WTC11 (cell line): Measurements from ENCODE around the gene PAM. TPM values are rescaled to one million over a fixed set of nuclear protein-coding genes. Genes with fewer than 3 reads are reported as not detected.
A peak's percentile ranks its signal among the peaks of the same experiment; 100 is the strongest.

Source experiments
- ATAC-seq: fragments of 200-7000 bp; cut with Tn5 transposase; 2 replicates; pipeline ENCODE4 v1.10.0; 2021; ENCODE audit warnings: mild to moderate bottlenecking, moderate library complexity
- CTCF ChIA-PET: fragments of 300-600 bp; sonication (Branson Sonifier 250); formaldehyde crosslinking; loops from one replicate; lab custom pipeline; 2021; ENCODE audit warnings: antibody characterized with exemption; lab: Charles Lee
- POLR2A ChIA-PET: fragments of 350-600 bp; sonication (Branson Sonifier 250); formaldehyde crosslinking; loops from one replicate; lab custom pipeline; 2021; ENCODE audit warnings: antibody characterized with exemption; lab: Charles Lee
- DNase-seq: peaks from one replicate; pipeline ENCODE4 v3.0.0; 2021; ENCODE audit warnings: low spot score
- H3K27ac Mint-ChIP-seq: 2 replicates; pipeline ENCODE4 v1.8.0; 2021; ENCODE audit warnings: mixed read lengths
- H3K27me3 Mint-ChIP-seq: 2 replicates; pipeline ENCODE4 v1.8.0; 2021; ENCODE audit warnings: low read depth, mild to moderate bottlenecking, moderate library complexity, mixed read lengths
- H3K36me3 Mint-ChIP-seq: 2 replicates; pipeline ENCODE4 v1.8.0; 2021; ENCODE audit warnings: mixed read lengths
- H3K4me1 Mint-ChIP-seq: 2 replicates; pipeline ENCODE4 v1.8.0; 2022; ENCODE audit warnings: mixed read lengths
- H3K4me3 Mint-ChIP-seq: 2 replicates; pipeline ENCODE4 v1.8.0; 2021; ENCODE audit warnings: mild to moderate bottlenecking, moderate library complexity, mixed read lengths
- H3K9me3 Mint-ChIP-seq: 2 replicates; pipeline ENCODE4 v1.8.0; 2021; ENCODE audit warnings: mixed read lengths
- CREM ChIP-seq: sonication (generic); formaldehyde crosslinking; IDR thresholded peaks from 2 replicates; pipeline ENCODE4 v1.8.1; 2022; ENCODE audit warnings: mild to moderate bottlenecking, missing genetic modification reagents, moderate library complexity
- E2F5 ChIP-seq: sonication (generic); formaldehyde crosslinking; IDR thresholded peaks from 2 replicates; pipeline ENCODE4 v1.8.1; 2022; ENCODE audit warnings: mild to moderate bottlenecking, moderate library complexity, missing genetic modification reagents
- ESRRA ChIP-seq: sonication (generic); formaldehyde crosslinking; IDR thresholded peaks from 2 replicates; pipeline ENCODE4 v1.8.1; 2022; ENCODE audit warnings: mild to moderate bottlenecking, missing genetic modification reagents, borderline replicate concordance
- ETV6 ChIP-seq: sonication (generic); formaldehyde crosslinking; IDR thresholded peaks from 2 replicates; pipeline ENCODE4 v1.8.1; 2022; ENCODE audit warnings: mild to moderate bottlenecking, missing genetic modification reagents
- GABPB1 ChIP-seq: sonication (generic); formaldehyde crosslinking; IDR thresholded peaks from 2 replicates; pipeline ENCODE4 v1.8.1; 2023; ENCODE audit warnings: mild to moderate bottlenecking, missing genetic modification reagents
- GRHL2 ChIP-seq: fragments of 250-450 bp; sonication (Bioruptor Pico); IDR thresholded peaks from 2 replicates; pipeline ENCODE4 v1.8.0; 2022; ENCODE audit warnings: mild to moderate bottlenecking, moderate library complexity; ENCODE audit not compliant: insufficient replicate concordance, severe bottlenecking
- HMGXB4 ChIP-seq: sonication (generic); formaldehyde crosslinking; IDR thresholded peaks from 2 replicates; pipeline ENCODE4 v1.8.1; 2023; ENCODE audit warnings: mild to moderate bottlenecking, moderate library complexity, missing genetic modification reagents
- IRF2 ChIP-seq: sonication (generic); formaldehyde crosslinking; IDR thresholded peaks from 2 replicates; pipeline ENCODE4 v1.8.0; 2022; ENCODE audit warnings: low read depth, missing genetic modification reagents, borderline replicate concordance
- JUN ChIP-seq: sonication (generic); formaldehyde crosslinking; IDR thresholded peaks from 2 replicates; pipeline ENCODE4 v1.8.0; 2023; ENCODE audit warnings: mild to moderate bottlenecking, missing genetic modification reagents
- MAX ChIP-seq: sonication (generic); formaldehyde crosslinking; IDR thresholded peaks from 2 replicates; pipeline ENCODE4 v1.8.0; 2022; ENCODE audit warnings: mild to moderate bottlenecking, missing genetic modification reagents
- RELA ChIP-seq: sonication (generic); formaldehyde crosslinking; IDR thresholded peaks from 2 replicates; pipeline ENCODE4 v1.8.1; 2022; ENCODE audit warnings: missing genetic modification reagents, mild to moderate bottlenecking, borderline replicate concordance
- RORB ChIP-seq: fragments of 250-450 bp; sonication (Bioruptor Pico); IDR thresholded peaks from 2 replicates; pipeline ENCODE4 v1.9.0; 2021; ENCODE audit warnings: mild to moderate bottlenecking
- SMAD4 ChIP-seq: sonication (generic); formaldehyde crosslinking; IDR thresholded peaks from 2 replicates; pipeline ENCODE4 v1.8.0; 2022; ENCODE audit warnings: mild to moderate bottlenecking, missing genetic modification reagents
- SP1 ChIP-seq: sonication (generic); formaldehyde crosslinking; conservative IDR thresholded peaks from 2 replicates; pipeline ENCODE4 v1.8.1; 2022; ENCODE audit warnings: missing genetic modification reagents
- TP53 ChIP-seq: sonication (generic); formaldehyde crosslinking; IDR thresholded peaks from 2 replicates; pipeline ENCODE4 v1.8.1; 2023; ENCODE audit warnings: mild to moderate bottlenecking, missing genetic modification reagents
- ZNF423 ChIP-seq: fragments of 250-450 bp; sonication (Bioruptor Pico); IDR thresholded peaks from 2 replicates; pipeline ENCODE4 v2.1.2; 2022; ENCODE audit warnings: mild to moderate bottlenecking, moderate library complexity
- ZNF532 ChIP-seq: fragments of 250-450 bp; sonication (Bioruptor Pico); IDR thresholded peaks from 2 replicates; pipeline ENCODE4 v1.9.0; 2021; ENCODE audit warnings: mild to moderate bottlenecking, borderline replicate concordance
- total RNA-seq: library from RNA; stranded (reverse); gene quantifications from 3 replicates; pipeline ENCODE4 v1.2.3, GENCODE V29; 2021
- TF ChIP-seq, protein P1 (sequence below): sonication (generic); formaldehyde crosslinking; conservative IDR thresholded peaks from 2 replicates; pipeline ENCODE4 v1.8.1; 2023; ENCODE audit warnings: mild to moderate bottlenecking, low read depth, missing genetic modification reagents, moderate library complexity

The PAM gene
- total RNA-seq, 1 experiment from 2014 or later: 52.3 TPM

DNA sequence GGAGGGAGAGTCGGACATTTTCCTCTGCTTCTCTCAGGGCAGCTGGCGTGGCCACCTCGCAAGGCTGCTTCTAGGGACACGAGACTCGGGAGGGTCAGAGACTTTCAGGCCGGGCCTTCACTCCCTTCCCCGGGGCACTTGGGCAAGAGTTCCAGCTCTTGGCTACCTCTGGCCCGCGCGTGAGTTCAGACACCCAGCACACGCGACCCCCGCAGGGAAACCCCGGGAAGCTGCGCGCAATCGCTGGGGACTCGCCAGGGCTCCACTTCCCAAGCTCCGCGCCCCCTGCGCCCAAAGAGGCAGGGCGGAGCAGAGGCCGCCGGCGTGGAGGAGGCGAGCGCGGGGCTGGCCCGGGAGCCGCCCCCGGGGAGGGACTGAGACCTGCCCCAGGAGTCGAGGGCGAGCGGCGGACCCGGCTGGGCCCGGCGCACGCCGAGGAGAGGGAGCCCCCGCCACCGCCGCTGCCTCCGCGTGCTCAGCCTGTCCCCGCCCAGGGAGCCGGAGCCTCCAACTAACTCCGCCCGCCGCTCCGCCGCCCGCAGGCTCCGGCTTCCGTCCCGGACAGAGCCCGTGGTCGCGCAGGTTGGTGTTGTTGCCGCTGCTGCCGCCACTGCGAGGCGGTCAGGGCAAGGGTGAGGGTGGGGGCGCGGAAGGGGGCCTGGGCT is at the start of gene PAM (continued):
- TF ChIP-seq IRF2 (CRISPR knock-in tag): no peak; the same call in 1 of the 2 replicates
- peak; percentile 88 for TF ChIP-seq ZNF423 (CRISPR knock-in tag)
- TF ChIP-seq GRHL2: no peak
- no peak; the same call in none of the 2 replicates for TF ChIP-seq E2F5
- peak; percentile 47; the same call in 1 of the 2 replicates for TF ChIP-seq CREM (CRISPR knock-in tag)
- no peak for TF ChIP-seq RELA (CRISPR knock-in tag)
- TF ChIP-seq, protein P1, sequence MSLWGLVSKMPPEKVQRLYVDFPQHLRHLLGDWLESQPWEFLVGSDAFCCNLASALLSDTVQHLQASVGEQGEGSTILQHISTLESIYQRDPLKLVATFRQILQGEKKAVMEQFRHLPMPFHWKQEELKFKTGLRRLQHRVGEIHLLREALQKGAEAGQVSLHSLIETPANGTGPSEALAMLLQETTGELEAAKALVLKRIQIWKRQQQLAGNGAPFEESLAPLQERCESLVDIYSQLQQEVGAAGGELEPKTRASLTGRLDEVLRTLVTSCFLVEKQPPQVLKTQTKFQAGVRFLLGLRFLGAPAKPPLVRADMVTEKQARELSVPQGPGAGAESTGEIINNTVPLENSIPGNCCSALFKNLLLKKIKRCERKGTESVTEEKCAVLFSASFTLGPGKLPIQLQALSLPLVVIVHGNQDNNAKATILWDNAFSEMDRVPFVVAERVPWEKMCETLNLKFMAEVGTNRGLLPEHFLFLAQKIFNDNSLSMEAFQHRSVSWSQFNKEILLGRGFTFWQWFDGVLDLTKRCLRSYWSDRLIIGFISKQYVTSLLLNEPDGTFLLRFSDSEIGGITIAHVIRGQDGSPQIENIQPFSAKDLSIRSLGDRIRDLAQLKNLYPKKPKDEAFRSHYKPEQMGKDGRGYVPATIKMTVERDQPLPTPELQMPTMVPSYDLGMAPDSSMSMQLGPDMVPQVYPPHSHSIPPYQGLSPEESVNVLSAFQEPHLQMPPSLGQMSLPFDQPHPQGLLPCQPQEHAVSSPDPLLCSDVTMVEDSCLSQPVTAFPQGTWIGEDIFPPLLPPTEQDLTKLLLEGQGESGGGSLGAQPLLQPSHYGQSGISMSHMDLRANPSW (CRISPR knock-in tag): no peak
- TF ChIP-seq MAX (CRISPR knock-in tag): peak; percentile 76
- TF ChIP-seq HMGXB4 (CRISPR knock-in tag): peak; percentile 63
- TF ChIP-seq ESRRA (CRISPR knock-in tag): no peak

DNA sequence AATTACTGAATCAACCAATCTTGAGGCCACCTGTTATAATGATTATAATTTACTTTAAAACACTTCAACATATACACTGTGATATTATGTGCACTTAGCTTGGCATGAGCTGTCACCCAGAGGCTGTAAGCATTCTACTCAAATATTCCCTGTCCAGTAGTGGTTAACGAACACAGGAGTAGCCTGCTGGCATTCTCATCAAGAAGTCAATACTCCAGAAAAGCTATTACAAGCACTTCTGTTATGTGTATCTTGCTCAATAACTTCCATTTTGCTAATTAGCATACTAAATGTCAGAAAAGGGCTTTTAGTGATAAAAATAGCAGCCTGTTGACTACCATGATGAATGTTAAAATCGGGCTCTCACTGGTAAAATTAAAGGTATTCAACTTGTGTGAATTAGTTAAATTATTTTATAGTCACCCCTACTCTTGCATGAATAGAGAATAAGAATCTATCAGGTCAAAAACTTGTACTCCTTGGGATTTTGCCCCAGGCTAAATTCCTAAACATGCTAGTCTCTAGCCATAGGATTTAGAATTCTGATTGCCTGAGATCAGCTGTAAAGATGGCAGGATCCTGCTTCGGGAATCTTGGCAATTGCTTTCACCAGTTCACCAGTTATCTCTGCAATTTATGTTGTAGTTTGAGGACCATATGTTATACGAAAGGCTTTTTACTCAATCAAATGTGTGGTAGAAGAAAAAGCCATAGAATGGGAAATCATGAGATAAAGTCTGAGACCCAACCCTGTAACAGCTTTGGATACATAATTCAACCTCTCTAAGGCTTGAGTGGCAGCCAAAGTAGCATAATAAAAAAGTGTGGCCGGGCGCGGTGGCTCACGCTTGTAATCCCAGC is 43.4 kb upstream of the PAM start:
- Mint-ChIP-seq H3K27me3 (no peaks in the 10 kb centered on the region), H3K9me3 (peaks cover 13% of the 10 kb centered on the region), H3K4me1 (peaks cover 5% of the 10 kb centered on the region), H3K4me3 (no peak overlapping the region), H3K36me3 (no peaks in the 10 kb centered on the region; the same call in 1 of the 2 replicates), H3K27ac (no peak overlapping the region)
- DNase-seq: no peak
- CTCF ChIA-PET: no interaction called here
- POLR2A ChIA-PET: no interaction called here
- no peak for ATAC-seq
- TF ChIP-seq ETV6 (CRISPR knock-in tag) (no peak), GABPB1 (CRISPR knock-in tag) (no peak)

GRCh38 chr5:102713278-102713677 is 41.8 kb upstream of the PAM start:
- H3K27ac Mint-ChIP-seq: no peak overlapping the region
- H3K27me3 Mint-ChIP-seq: no peaks in the 10 kb centered on the region
- H3K9me3 Mint-ChIP-seq: peaks cover 13% of the 10 kb centered on the region
- no peaks in the 10 kb centered on the region; the same call in 1 of the 2 replicates for H3K36me3 Mint-ChIP-seq
- ChIA-PET CTCF (no interaction called here), POLR2A (no interaction called here)
- peaks cover 15% of the 10 kb centered on the region for H3K4me1 Mint-ChIP-seq
- DNase-seq: no peak
- ATAC-seq: no peak
- no peak overlapping the region for H3K4me3 Mint-ChIP-seq
- TF ChIP-seq TP53 (CRISPR knock-in tag): no peak
- TF ChIP-seq E2F5: no peak
- TF ChIP-seq RORB (CRISPR knock-in tag): no peak
- no peak for TF ChIP-seq SP1 (CRISPR knock-in tag)
- no peak for TF ChIP-seq ZNF532 (CRISPR knock-in tag)
- TF ChIP-seq JUN: no peak
- no peak for TF ChIP-seq SMAD4
